ENCODE measurements around the gene RHOC. TPM values are rescaled to one million over a fixed set of nuclear protein-coding genes. Genes with fewer than 3 reads are reported as not detected.

RHOC gene
- total RNA-seq, 1 experiment from 2014 or later = 68.9 TPM

DNA sequence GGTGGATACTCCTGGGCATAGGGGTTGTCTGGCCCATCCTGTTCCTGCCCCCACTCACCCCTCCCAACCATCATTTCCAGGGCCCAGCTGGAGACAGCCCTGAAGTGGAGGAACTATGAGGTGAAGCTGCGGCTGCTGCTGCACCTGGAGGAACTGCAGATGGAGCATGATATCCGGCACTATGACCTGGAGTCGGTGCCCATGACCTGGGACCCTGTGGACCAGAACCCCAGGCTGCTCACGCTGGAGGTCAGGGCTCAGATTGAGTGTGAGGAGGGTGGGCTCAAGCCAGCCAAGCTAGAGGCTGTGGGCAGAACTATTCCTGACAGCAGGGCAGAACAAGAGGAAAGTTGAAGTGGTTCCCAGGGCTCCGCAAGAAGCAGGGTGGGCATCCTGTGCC is 14.2 kb downstream of the RHOC start:
- no peak for TF ChIP-seq JUN (CRISPR knock-in tag; IDR thresholded peaks at IDR 0.05)
- TF ChIP-seq, protein P1, sequence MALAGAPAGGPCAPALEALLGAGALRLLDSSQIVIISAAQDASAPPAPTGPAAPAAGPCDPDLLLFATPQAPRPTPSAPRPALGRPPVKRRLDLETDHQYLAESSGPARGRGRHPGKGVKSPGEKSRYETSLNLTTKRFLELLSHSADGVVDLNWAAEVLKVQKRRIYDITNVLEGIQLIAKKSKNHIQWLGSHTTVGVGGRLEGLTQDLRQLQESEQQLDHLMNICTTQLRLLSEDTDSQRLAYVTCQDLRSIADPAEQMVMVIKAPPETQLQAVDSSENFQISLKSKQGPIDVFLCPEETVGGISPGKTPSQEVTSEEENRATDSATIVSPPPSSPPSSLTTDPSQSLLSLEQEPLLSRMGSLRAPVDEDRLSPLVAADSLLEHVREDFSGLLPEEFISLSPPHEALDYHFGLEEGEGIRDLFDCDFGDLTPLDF (CRISPR knock-in tag; IDR thresholded peaks at IDR 0.05) = no peak
- TF ChIP-seq ZNF423 (CRISPR knock-in tag; IDR thresholded peaks at IDR 0.05) = no peak
- TF ChIP-seq, protein P2, sequence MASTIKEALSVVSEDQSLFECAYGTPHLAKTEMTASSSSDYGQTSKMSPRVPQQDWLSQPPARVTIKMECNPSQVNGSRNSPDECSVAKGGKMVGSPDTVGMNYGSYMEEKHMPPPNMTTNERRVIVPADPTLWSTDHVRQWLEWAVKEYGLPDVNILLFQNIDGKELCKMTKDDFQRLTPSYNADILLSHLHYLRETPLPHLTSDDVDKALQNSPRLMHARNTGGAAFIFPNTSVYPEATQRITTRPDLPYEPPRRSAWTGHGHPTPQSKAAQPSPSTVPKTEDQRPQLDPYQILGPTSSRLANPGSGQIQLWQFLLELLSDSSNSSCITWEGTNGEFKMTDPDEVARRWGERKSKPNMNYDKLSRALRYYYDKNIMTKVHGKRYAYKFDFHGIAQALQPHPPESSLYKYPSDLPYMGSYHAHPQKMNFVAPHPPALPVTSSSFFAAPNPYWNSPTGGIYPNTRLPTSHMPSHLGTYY (CRISPR knock-in tag; IDR thresholded peaks at IDR 0.05) = no peak
- TF ChIP-seq, protein P3, sequence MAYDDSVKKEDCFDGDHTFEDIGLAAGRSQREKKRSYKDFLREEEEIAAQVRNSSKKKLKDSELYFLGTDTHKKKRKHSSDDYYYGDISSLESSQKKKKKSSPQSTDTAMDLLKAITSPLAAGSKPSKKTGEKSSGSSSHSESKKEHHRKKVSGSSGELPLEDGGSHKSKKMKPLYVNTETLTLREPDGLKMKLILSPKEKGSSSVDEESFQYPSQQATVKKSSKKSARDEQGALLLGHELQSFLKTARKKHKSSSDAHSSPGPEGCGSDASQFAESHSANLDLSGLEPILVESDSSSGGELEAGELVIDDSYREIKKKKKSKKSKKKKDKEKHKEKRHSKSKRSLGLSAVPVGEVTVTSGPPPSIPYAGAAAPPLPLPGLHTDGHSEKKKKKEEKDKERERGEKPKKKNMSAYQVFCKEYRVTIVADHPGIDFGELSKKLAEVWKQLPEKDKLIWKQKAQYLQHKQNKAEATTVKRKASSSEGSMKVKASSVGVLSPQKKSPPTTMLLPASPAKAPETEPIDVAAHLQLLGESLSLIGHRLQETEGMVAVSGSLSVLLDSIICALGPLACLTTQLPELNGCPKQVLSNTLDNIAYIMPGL (CRISPR knock-in tag; IDR thresholded peaks at IDR 0.05) = no peak
- no peak for TF ChIP-seq MYBL2 (CRISPR knock-in tag; IDR thresholded peaks at IDR 0.05)
- no peak for TF ChIP-seq RELA (CRISPR knock-in tag; IDR thresholded peaks at IDR 0.05; ENCODE audit: borderline replicate concordance)
- TF ChIP-seq KAT7 (CRISPR knock-in tag; IDR thresholded peaks at IDR 0.05; ENCODE audit: borderline replicate concordance) = no peak
- TF ChIP-seq, protein P4, sequence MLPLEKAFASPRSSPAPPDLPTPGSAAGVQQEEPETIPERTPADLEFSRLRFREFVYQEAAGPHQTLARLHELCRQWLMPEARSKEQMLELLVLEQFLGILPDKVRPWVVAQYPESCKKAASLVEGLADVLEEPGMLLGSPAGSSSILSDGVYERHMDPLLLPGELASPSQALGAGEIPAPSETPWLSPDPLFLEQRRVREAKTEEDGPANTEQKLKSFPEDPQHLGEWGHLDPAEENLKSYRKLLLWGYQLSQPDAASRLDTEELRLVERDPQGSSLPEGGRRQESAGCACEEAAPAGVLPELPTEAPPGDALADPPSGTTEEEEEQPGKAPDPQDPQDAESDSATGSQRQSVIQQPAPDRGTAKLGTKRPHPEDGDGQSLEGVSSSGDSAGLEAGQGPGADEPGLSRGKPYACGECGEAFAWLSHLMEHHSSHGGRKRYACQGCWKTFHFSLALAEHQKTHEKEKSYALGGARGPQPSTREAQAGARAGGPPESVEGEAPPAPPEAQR (CRISPR knock-in tag; IDR thresholded peaks at IDR 0.05) = no peak
- no peak for TF ChIP-seq SMAD3 (CRISPR knock-in tag; IDR thresholded peaks at IDR 0.05; ENCODE audit: borderline replicate concordance)
- TF ChIP-seq, protein P5, sequence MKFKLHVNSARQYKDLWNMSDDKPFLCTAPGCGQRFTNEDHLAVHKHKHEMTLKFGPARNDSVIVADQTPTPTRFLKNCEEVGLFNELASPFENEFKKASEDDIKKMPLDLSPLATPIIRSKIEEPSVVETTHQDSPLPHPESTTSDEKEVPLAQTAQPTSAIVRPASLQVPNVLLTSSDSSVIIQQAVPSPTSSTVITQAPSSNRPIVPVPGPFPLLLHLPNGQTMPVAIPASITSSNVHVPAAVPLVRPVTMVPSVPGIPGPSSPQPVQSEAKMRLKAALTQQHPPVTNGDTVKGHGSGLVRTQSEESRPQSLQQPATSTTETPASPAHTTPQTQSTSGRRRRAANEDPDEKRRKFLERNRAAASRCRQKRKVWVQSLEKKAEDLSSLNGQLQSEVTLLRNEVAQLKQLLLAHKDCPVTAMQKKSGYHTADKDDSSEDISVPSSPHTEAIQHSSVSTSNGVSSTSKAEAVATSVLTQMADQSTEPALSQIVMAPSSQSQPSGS (CRISPR knock-in tag; IDR thresholded peaks at IDR 0.05; ENCODE audit: borderline replicate concordance, low read depth) = no peak
- no peak for TF ChIP-seq SOX15 (CRISPR knock-in tag; IDR thresholded peaks at IDR 0.05)
- TF ChIP-seq ZNF317 (CRISPR knock-in tag; IDR thresholded peaks at IDR 0.05; ENCODE audit: borderline replicate concordance, low read depth) = no peak
- no peak for TF ChIP-seq ZNF396 (CRISPR knock-in tag; IDR thresholded peaks at IDR 0.05; ENCODE audit: borderline replicate concordance)
- TF ChIP-seq FOXJ3 (CRISPR knock-in tag; IDR thresholded peaks at IDR 0.05; ENCODE audit: borderline replicate concordance) = no peak
- TF ChIP-seq FOXK1 (CRISPR knock-in tag; IDR thresholded peaks at IDR 0.05) = no peak
- TF ChIP-seq ZBTB21 (CRISPR knock-in tag; IDR thresholded peaks at IDR 0.05; ENCODE audit: borderline replicate concordance) = no peak
- TF ChIP-seq, protein P6, sequence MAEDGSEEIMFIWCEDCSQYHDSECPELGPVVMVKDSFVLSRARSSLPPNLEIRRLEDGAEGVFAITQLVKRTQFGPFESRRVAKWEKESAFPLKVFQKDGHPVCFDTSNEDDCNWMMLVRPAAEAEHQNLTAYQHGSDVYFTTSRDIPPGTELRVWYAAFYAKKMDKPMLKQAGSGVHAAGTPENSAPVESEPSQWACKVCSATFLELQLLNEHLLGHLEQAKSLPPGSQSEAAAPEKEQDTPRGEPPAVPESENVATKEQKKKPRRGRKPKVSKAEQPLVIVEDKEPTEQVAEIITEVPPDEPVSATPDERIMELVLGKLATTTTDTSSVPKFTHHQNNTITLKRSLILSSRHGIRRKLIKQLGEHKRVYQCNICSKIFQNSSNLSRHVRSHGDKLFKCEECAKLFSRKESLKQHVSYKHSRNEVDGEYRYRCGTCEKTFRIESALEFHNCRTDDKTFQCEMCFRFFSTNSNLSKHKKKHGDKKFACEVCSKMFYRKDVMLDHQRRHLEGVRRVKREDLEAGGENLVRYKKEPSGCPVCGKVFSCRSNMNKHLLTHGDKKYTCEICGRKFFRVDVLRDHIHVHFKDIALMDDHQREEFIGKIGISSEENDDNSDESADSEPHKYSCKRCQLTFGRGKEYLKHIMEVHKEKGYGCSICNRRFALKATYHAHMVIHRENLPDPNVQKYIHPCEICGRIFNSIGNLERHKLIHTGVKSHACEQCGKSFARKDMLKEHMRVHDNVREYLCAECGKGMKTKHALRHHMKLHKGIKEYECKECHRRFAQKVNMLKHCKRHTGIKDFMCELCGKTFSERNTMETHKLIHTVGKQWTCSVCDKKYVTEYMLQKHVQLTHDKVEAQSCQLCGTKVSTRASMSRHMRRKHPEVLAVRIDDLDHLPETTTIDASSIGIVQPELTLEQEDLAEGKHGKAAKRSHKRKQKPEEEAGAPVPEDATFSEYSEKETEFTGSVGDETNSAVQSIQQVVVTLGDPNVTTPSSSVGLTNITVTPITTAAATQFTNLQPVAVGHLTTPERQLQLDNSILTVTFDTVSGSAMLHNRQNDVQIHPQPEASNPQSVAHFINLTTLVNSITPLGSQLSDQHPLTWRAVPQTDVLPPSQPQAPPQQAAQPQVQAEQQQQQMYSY (CRISPR knock-in tag; IDR thresholded peaks at IDR 0.05) = no peak
- TF ChIP-seq, protein P7, sequence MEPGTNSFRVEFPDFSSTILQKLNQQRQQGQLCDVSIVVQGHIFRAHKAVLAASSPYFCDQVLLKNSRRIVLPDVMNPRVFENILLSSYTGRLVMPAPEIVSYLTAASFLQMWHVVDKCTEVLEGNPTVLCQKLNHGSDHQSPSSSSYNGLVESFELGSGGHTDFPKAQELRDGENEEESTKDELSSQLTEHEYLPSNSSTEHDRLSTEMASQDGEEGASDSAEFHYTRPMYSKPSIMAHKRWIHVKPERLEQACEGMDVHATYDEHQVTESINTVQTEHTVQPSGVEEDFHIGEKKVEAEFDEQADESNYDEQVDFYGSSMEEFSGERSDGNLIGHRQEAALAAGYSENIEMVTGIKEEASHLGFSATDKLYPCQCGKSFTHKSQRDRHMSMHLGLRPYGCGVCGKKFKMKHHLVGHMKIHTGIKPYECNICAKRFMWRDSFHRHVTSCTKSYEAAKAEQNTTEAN (CRISPR knock-in tag; IDR thresholded peaks at IDR 0.05) = no peak
- no peak for TF ChIP-seq GTF2I (CRISPR knock-in tag; conservative IDR thresholded peaks at IDR 0.05)
- no peak overlapping the region for H3K4me3 Mint-ChIP-seq
- ChIA-PET POLR2A (no interaction called here), CTCF (no interaction called here)
- H3K9me3 Mint-ChIP-seq = no peaks in the 10 kb centered on the region
- H3K4me1 Mint-ChIP-seq = peaks cover 4% of the 10 kb centered on the region; the same call in 1 of the 2 replicates
- no peak for DNase-seq (ENCODE audit: low spot score)
- no peaks in the 10 kb centered on the region for H3K27me3 Mint-ChIP-seq (ENCODE audit: low read depth)
- ATAC-seq = no peak
- no peak overlapping the region for H3K27ac Mint-ChIP-seq
- peaks cover 47% of the 10 kb centered on the region for H3K36me3 Mint-ChIP-seq
